Upper lobe of right lung (tissue), 1 donor: Measurements from ENCODE around the gene GOLGA3. TPM values are rescaled to one million over a fixed set of nuclear protein-coding genes. Genes with fewer than 3 reads are reported as not detected.

Experiments used
- ATAC-seq: fragments of 200-7000 bp; cut with Tn5 transposase; one replicate; pipeline ENCODE4 v1.9.1; 2020; ENCODE audit warnings: mild to moderate bottlenecking, moderate library complexity
- DNase-seq: peaks from one replicate; pipeline ENCODE4 v3.0.0-alpha.2; 2020
- H3K27ac ChIP-seq: fragments of 200-600 bp; one replicate; pipeline ENCODE4 v1.8.0; 2022
- H3K27me3 ChIP-seq: fragments of 200-600 bp; one replicate; pipeline ENCODE4 v1.8.0; 2022; ENCODE audit warnings: mild to moderate bottlenecking
- H3K36me3 ChIP-seq: fragments of 200-600 bp; one replicate; pipeline ENCODE4 v1.8.0; 2022
- H3K4me1 ChIP-seq: fragments of 200-600 bp; one replicate; pipeline ENCODE4 v1.8.0; 2022
- H3K4me3 ChIP-seq: fragments of 200-600 bp; one replicate; pipeline ENCODE4 v1.8.0; 2022; ENCODE audit warnings: mild to moderate bottlenecking
- H3K9me3 ChIP-seq: fragments of 200-600 bp; one replicate; pipeline ENCODE4 v1.8.0; 2022
- CTCF ChIP-seq: fragments of 200-600 bp; IDR thresholded peaks from one replicate; pipeline ENCODE4 v1.8.0; 2022; ENCODE audit warnings: antibody characterized with exemption
- intact Hi-C: fragments of 100-400 bp; cut with DNase I; formaldehyde crosslinking; loops from one replicate; pipeline ENCODE4 v1.11.0; 2022
- total RNA-seq: library from RNA; stranded (reverse); fragmentation: NEBNext Ultra II Directional; extraction: Animal tissue kit (Norgen Biotek cat#: 25700); gene quantifications from one replicate; pipeline ENCODE4 v1.2.1, GENCODE V29; 2021
- donor health status: DM: no; HTN: yes; CAD: no; lungs with severe emphysema.

Gene GOLGA3
- total RNA-seq, 1 donor from 2014 or later = 65.3 TPM

GRCh38 chr12:132773077-132773955 is 55.4 kb downstream of the GOLGA3 start:
- no peak for TF ChIP-seq CTCF
- H3K4me1 ChIP-seq = peaks cover 5% of the 10 kb centered on the region
- ATAC-seq = no peak
- no peak overlapping the region for H3K27ac ChIP-seq
- no peak overlapping the region for H3K4me3 ChIP-seq
- no peaks in the 10 kb centered on the region for H3K27me3 ChIP-seq
- no peaks in the 10 kb centered on the region for H3K9me3 ChIP-seq
- no peak for DNase-seq
- H3K36me3 ChIP-seq = peaks cover 74% of the 10 kb centered on the region
- intact Hi-C loops = no loop called here

- Histone ChIP-seq H3K9me3 (no peaks in the 10 kb centered on the region), H3K36me3 (peaks cover 67% of the 10 kb centered on the region), H3K4me1 (peaks cover 8% of the 10 kb centered on the region), H3K27me3 (no peaks in the 10 kb centered on the region), H3K27ac (no peak overlapping the region), H3K4me3 (no peak overlapping the region)
- intact Hi-C loops = no loop called here
- ATAC-seq = no peak
- no peak for DNase-seq
- no peak for TF ChIP-seq CTCF
Observed at GRCh38 chr12:132772606-132773005, 56.1 kb downstream of the GOLGA3 start.

- H3K36me3 ChIP-seq = peaks cover 54% of the 10 kb centered on the region
- H3K27me3 ChIP-seq = no peaks in the 10 kb centered on the region
- H3K27ac ChIP-seq = peak overlapping the region; percentile 11
- no peak overlapping the region for H3K4me3 ChIP-seq
- ATAC-seq = no peak
- H3K4me1 ChIP-seq = peaks cover 8% of the 10 kb centered on the region
- H3K9me3 ChIP-seq = no peaks in the 10 kb centered on the region
- no peak for DNase-seq
- intact Hi-C loops = no loop called here
- TF ChIP-seq CTCF = no peak
Observed at GRCh38 chr12:132771126-132771838, 57.4 kb downstream of the GOLGA3 start.

GRCh38 chr12:132766380-132767085 is 62.1 kb downstream of the GOLGA3 start:
- Histone ChIP-seq H3K36me3 (peaks cover 12% of the 10 kb centered on the region), H3K4me3 (no peak overlapping the region), H3K4me1 (peaks cover 15% of the 10 kb centered on the region), H3K27ac (peak overlapping the region; percentile 70), H3K9me3 (no peaks in the 10 kb centered on the region), H3K27me3 (no peaks in the 10 kb centered on the region)
- intact Hi-C loops = no loop called here
- peak; percentile 3 for ATAC-seq
- peak; percentile 7 for TF ChIP-seq CTCF
- no peak for DNase-seq

- H3K27ac ChIP-seq = no peak overlapping the region
- H3K36me3 ChIP-seq = peaks cover 7% of the 10 kb centered on the region
- DNase-seq = no peak
- no peak for TF ChIP-seq CTCF
- no peaks in the 10 kb centered on the region for H3K9me3 ChIP-seq
- peaks cover 18% of the 10 kb centered on the region for H3K4me1 ChIP-seq
- no peak overlapping the region for H3K4me3 ChIP-seq
- no peak for ATAC-seq
- intact Hi-C loops = no loop called here
- no peaks in the 10 kb centered on the region for H3K27me3 ChIP-seq
Observed at GRCh38 chr12:132765361-132765760, 63.3 kb downstream of the GOLGA3 start.
